Esophagus muscularis mucosa (tissue), 4 donors: Measurements from ENCODE around the gene UBE2QL1. TPM values are rescaled to one million over a fixed set of nuclear protein-coding genes. Genes with fewer than 3 reads are reported as not detected.

Experiments used
- DNase-seq: peaks from one replicate; pipeline ENCODE4 v3.0.0-alpha.2; 2017; ENCODE audit errors: extremely low spot score
- H3K27ac ChIP-seq, 4 donors: fragments of 200-600 bp; sonication (generic); replicated peaks in 1 of 4; 1 replicate in 3 of 4; 2 replicates in 1 of 4; pipeline ENCODE4 v1.5.1; 2016 to 2019; ENCODE audit warnings: mild to moderate bottlenecking in 1 of 4
- H3K27me3 ChIP-seq, 4 donors: fragments of 200-600 bp; sonication (generic); one replicate each; pipeline versions ENCODE4 v1.5.1 to v1.6.0; 2016 to 2019
- H3K36me3 ChIP-seq, 4 donors: fragments of 200-600 bp; sonication (generic); one replicate each; pipeline ENCODE4 v1.5.1; 2016 to 2019
- H3K4me1 ChIP-seq, 4 donors: fragments of 200-600 bp; sonication (generic); one replicate each; pipeline ENCODE4 v1.5.1; 2016 to 2019
- H3K4me3 ChIP-seq, 4 donors: fragments of 200-600 bp; sonication (generic); 1 replicate in 2 of 4; 2 replicates in 2 of 4; pipeline ENCODE4 v1.5.1; 2016 to 2019; ENCODE audit warnings: mild to moderate bottlenecking in 4 of 4, moderate library complexity in 1 of 4
- H3K9me3 ChIP-seq, 4 donors: fragments of 200-600 bp; sonication (generic); 1 replicate in 3 of 4; 2 replicates in 1 of 4; pipeline ENCODE4 v1.5.1; 2016 to 2019
- EP300 ChIP-seq: sonication (generic); formaldehyde crosslinking; IDR thresholded peaks from one replicate; pipeline ENCODE4 v1.6.1; 2017; ENCODE audit warnings: antibody characterized with exemption
- POLR2A ChIP-seq: fragments of 450-650 bp; IDR thresholded peaks from one replicate; pipeline ENCODE4 v1.6.1; 2017; ENCODE audit warnings: antibody characterized with exemption, moderate library complexity, mild to moderate bottlenecking, low read depth
- POLR2AphosphoS5 ChIP-seq, 2 donors: sonication (generic); formaldehyde crosslinking; IDR thresholded peaks; one replicate each; pipeline ENCODE4 v1.6.1; 2017; ENCODE audit warnings: antibody characterized with exemption in 2 of 2
- WGBS: methylation state at CpG from one replicate; pipeline ENCODE4 v1.1.5; 2018; 5-methylcytosine and 5-hydroxymethylcytosine counted together
- intact Hi-C: fragments of 100-400 bp; cut with DNase I; formaldehyde crosslinking; loops from one replicate; pipeline ENCODE4 v1.15.1; 2023
- total RNA-seq, 4 donors: library from RNA; depleted of rRNA; stranded (reverse); fragments of >200 nt; gene quantifications; one replicate each; pipeline versions ENCODE4 v1.1.0 to v1.2.1, GENCODE V29; 2016
- TF ChIP-seq, protein P1 (sequence below), 3 experiments: fragments of 200-600 bp in 2 of 3; fragments of 450-650 bp in 1 of 3; sonication (generic) in 2 of 3; IDR thresholded peaks; one replicate each; pipeline ENCODE4 v1.5.1; 2017 to 2019; ENCODE audit warnings: antibody characterized with exemption in 3 of 3, mild to moderate bottlenecking in 2 of 3, moderate library complexity in 1 of 3

UBE2QL1 gene
- 1 to 10 TPM in 1 of 4 donors, under 1 TPM in 3; under 0.01 to 1.6 (median 0.82) TPM for total RNA-seq

DNA sequence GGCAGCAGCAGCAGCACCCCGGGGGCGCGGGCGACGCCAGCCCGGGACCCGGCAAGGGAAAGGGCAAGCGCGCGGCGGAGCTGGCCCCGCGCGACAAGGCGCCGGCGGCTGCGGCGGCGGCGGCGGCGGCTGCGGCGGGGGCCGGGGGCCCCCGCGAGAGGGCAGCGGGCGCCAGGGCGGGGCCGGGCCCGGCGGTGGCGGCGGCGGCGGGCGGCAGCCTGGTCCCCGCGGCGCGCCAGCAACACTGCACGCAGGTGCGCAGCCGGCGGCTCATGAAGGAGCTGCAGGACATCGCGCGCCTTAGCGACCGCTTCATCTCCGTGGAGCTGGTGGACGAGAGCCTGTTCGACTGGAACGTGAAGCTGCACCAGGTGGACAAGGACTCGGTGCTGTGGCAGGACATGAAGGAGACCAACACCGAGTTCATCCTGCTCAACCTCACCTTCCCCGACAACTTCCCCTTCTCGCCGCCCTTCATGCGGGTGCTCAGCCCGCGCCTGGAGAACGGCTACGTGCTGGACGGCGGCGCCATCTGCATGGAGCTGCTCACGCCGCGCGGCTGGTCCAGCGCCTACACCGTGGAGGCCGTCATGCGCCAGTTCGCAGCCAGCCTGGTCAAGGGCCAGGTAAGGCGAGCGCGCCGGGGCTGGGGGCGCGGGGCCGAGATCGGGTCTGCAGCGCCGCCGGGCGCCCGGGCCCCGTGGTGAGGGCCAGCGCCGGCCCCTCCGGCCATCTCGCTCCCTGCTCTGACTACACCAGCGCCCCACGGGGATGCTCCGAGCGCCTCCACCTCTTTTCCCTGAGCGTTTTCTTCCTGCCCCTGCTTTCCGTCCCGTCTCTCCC is at the start of gene UBE2QL1:
Gene UBE2QL1, plus strand, starts transcription at position 238 of the 843 bp plus-strand sequence. Its CDS starts 35 bp downstream, at position 273.
- peaks cover 0 to 52% (median 16%) of the 10 kb centered on the region in 4 donors for H3K27me3 ChIP-seq
- no peak for DNase-seq
- peak within 1 kb of the TSS; percentile 41 to 58 (median 46) for H3K4me3 ChIP-seq
- WGBS, result 1% methylated on average over 44 of the region's 103 CpGs
- intact Hi-C loops, result no loop called here
- H3K27ac ChIP-seq, result no peak within 1 kb of the TSS
- peaks cover 0 to 15% (median 12%) of the 10 kb centered on the region in 4 donors for H3K4me1 ChIP-seq
- TF ChIP-seq, protein P1, sequence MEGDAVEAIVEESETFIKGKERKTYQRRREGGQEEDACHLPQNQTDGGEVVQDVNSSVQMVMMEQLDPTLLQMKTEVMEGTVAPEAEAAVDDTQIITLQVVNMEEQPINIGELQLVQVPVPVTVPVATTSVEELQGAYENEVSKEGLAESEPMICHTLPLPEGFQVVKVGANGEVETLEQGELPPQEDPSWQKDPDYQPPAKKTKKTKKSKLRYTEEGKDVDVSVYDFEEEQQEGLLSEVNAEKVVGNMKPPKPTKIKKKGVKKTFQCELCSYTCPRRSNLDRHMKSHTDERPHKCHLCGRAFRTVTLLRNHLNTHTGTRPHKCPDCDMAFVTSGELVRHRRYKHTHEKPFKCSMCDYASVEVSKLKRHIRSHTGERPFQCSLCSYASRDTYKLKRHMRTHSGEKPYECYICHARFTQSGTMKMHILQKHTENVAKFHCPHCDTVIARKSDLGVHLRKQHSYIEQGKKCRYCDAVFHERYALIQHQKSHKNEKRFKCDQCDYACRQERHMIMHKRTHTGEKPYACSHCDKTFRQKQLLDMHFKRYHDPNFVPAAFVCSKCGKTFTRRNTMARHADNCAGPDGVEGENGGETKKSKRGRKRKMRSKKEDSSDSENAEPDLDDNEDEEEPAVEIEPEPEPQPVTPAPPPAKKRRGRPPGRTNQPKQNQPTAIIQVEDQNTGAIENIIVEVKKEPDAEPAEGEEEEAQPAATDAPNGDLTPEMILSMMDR (IDR thresholded peaks at IDR 0.05), result no peak
- no peak for TF ChIP-seq POLR2AphosphoS5 (IDR thresholded peaks at IDR 0.05)
- no peak for TF ChIP-seq EP300
- TF ChIP-seq POLR2A, result no peak
- H3K36me3 ChIP-seq, result no peaks in the 10 kb centered on the region
- H3K9me3 ChIP-seq, result no peaks in the 10 kb centered on the region

GRCh38 chr5:6399980-6400910 is 48.4 kb upstream of the UBE2QL1 start:
- TF ChIP-seq POLR2AphosphoS5 (IDR thresholded peaks at IDR 0.05) (no peak), EP300 (no peak), POLR2A (no peak)
- TF ChIP-seq, protein P1 (IDR thresholded peaks at IDR 0.05), result no peak
- no peaks in the 10 kb centered on the region for H3K4me1 ChIP-seq
- no peaks in the 10 kb centered on the region for H3K9me3 ChIP-seq
- H3K36me3 ChIP-seq, result no peaks in the 10 kb centered on the region
- WGBS, result 65% methylated on average over 11 of the region's 13 CpGs
- H3K4me3 ChIP-seq, result no peak overlapping the region
- no peak overlapping the region for H3K27ac ChIP-seq
- DNase-seq, result no peak
- intact Hi-C loops, result no loop called here
- peaks cover 0 to 18% (median 0%) of the 10 kb centered on the region in 4 donors for H3K27me3 ChIP-seq

- H3K27me3 ChIP-seq, result peaks cover 0 to 20% (median 0%) of the 10 kb centered on the region in 4 donors
- H3K36me3 ChIP-seq, result no peaks in the 10 kb centered on the region
- 80% methylated on average over 2 of the region's 2 CpGs for WGBS
- H3K4me1 ChIP-seq, result no peaks in the 10 kb centered on the region
- no peaks in the 10 kb centered on the region for H3K9me3 ChIP-seq
- no peak overlapping the region for H3K4me3 ChIP-seq
- TF ChIP-seq POLR2A (no peak), POLR2AphosphoS5 (IDR thresholded peaks at IDR 0.05) (no peak), EP300 (no peak)
- TF ChIP-seq, protein P1 (IDR thresholded peaks at IDR 0.05), result no peak
- no peak overlapping the region for H3K27ac ChIP-seq
- intact Hi-C loops, result no loop called here
- peak; percentile 53 for DNase-seq
Observed at GRCh38 chr5:6401410-6401809, 47.2 kb upstream of the UBE2QL1 start.

DNA sequence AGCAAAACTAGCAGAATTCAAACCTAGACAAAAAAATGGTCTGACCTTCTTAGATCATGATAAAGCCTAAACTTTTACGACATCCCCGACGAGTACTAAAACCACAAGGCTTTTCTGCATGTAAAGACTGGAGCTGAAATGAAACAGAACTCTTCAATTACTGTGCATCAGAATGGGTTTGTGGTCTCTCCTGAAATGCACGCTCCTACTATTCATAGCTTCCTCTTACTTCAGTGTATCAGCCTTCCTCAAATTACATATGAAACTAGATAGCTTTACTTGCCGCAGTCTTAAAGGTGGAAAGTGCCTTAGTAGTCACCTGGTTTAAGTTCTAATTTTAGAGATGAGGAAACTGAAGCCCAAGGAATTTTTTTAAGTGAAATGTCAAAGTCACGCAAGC is 45.7 kb upstream of the UBE2QL1 start:
- TF ChIP-seq POLR2AphosphoS5 (IDR thresholded peaks at IDR 0.05), result no peak
- TF ChIP-seq, protein P1 (IDR thresholded peaks at IDR 0.05), result no peak
- TF ChIP-seq EP300, result no peak
- TF ChIP-seq POLR2A, result no peak
- intact Hi-C loops, result no loop called here
- Histone ChIP-seq H3K27me3 (peaks cover 0 to 19% (median 0%) of the 10 kb centered on the region in 4 donors), H3K4me1 (no peaks in the 10 kb centered on the region), H3K9me3 (no peaks in the 10 kb centered on the region), H3K36me3 (no peaks in the 10 kb centered on the region), H3K27ac (no peak overlapping the region), H3K4me3 (no peak overlapping the region)
- 74% methylated on average over 6 of the region's 6 CpGs for WGBS
- peak; percentile 29 for DNase-seq
